BE2C (cell line): ENCODE measurements around the gene ASB8.

Source experiments
- DNase-seq: peaks from one replicate; pipeline ENCODE4 v3.0.0-alpha.2; 2020
- H3K27me3 ChIP-seq: fragments of 250-450 bp; sonication (Bioruptor Pico); 2 replicates; pipeline ENCODE4 v1.5.1; 2020; ENCODE audit warnings: mild to moderate bottlenecking
- H3K36me3 ChIP-seq: fragments of 250-450 bp; sonication (Bioruptor Pico); 2 replicates; pipeline ENCODE4 v1.5.1; 2020; ENCODE audit warnings: mild to moderate bottlenecking
- H3K4me1 ChIP-seq: fragments of 250-450 bp; sonication (Bioruptor Pico); 2 replicates; pipeline ENCODE4 v1.5.1; 2020
- H3K4me3 ChIP-seq: 2 replicates; pipeline ENCODE4 v1.5.1; 2011; ENCODE audit warnings: low read depth, low read length
- H3K9me3 ChIP-seq: fragments of 250-450 bp; sonication (Bioruptor Pico); 2 replicates; pipeline ENCODE4 v1.5.1; 2020
- CTCF ChIP-seq: IDR thresholded peaks from 2 replicates; pipeline ENCODE4 v1.5.1; 2012; ENCODE audit warnings: mild to moderate bottlenecking, low read depth, low read length

The ASB8 gene

GRCh38 chr12:48106681-48107613 lies 50.4 kb downstream of the ASB8 start:
- no peaks in the 10 kb centered on the region for H3K9me3 ChIP-seq
- no peaks in the 10 kb centered on the region for H3K36me3 ChIP-seq
- no peaks in the 10 kb centered on the region; the same call in 1 of the 2 replicates for H3K4me1 ChIP-seq
- no peak for DNase-seq
- peaks cover 24% of the 10 kb centered on the region for H3K27me3 ChIP-seq
- TF ChIP-seq CTCF: no peak
- peak overlapping the region; percentile 81 for H3K4me3 ChIP-seq

GRCh38 chr12:48105867-48106680 lies 51.2 kb downstream of the ASB8 start, which contains the start of gene SENP1:
SENP1 (minus strand) TSS chr12:48106079; CDS start chr12:48101472, 4,607 bp downstream.
- Histone ChIP-seq H3K4me3 (peak within 1 kb of the TSS; percentile 81), H3K4me1 (no peaks in the 10 kb centered on the region; the same call in 1 of the 2 replicates)
- TF ChIP-seq CTCF: no peak; the same call in 1 of the 2 replicates

GRCh38 chr12:48105321-48105866 lies 51.9 kb downstream of the ASB8 start:
- H3K4me1 ChIP-seq: no peaks in the 10 kb centered on the region; the same call in 1 of the 2 replicates
- no peak for DNase-seq
- H3K4me3 ChIP-seq: peak overlapping the region; percentile 81
- no peaks in the 10 kb centered on the region for H3K9me3 ChIP-seq
- H3K27me3 ChIP-seq: peaks cover 11% of the 10 kb centered on the region
- no peak for TF ChIP-seq CTCF
- no peaks in the 10 kb centered on the region for H3K36me3 ChIP-seq

More at GRCh38 chr12:48105867-48106680, 51.2 kb downstream of the ASB8 start, which contains the start of gene SENP1:
- Histone ChIP-seq H3K27me3 (peaks cover 18% of the 10 kb centered on the region), H3K9me3 (no peaks in the 10 kb centered on the region), H3K36me3 (no peaks in the 10 kb centered on the region)
- peak; percentile 88 for DNase-seq

- TF ChIP-seq CTCF: no peak
- Histone ChIP-seq H3K4me1 (no peaks in the 10 kb centered on the region; the same call in 1 of the 2 replicates), H3K9me3 (no peaks in the 10 kb centered on the region), H3K27me3 (0 out of 2 replicates have a peak, but pooled peaks cover 2% of the 10 kb centered on the region), H3K4me3 (peak overlapping the region; percentile 81), H3K36me3 (no peaks in the 10 kb centered on the region)
- no peak for DNase-seq
These were observed 52.8 kb downstream of the ASB8 start for GRCh38 chr12:48104531-48104930.
